ENCODE results near the gene RNU6-7. TPM values are rescaled to one million over a fixed set of nuclear protein-coding genes. Genes with fewer than 3 reads are reported as not detected.

Gene RNU6-7
- total and polyA plus RNA-seq, 2 of the 13 experiments (the other 11 are each of a cell fraction or from before 2014, with no cell fraction given): under 0.01 TPM; not detected in 1

- TF ChIP-seq ZNF646 (CRISPR knock-in tag; IDR thresholded peaks at IDR 0.05) (peak; percentile 75), ZNF224 (CRISPR knock-in tag; IDR thresholded peaks at IDR 0.05) (0 out of 2 replicates have a peak, but pooled peaks have one; percentile 78), ZKSCAN1 (IDR thresholded peaks at IDR 0.05; ENCODE audit: low read length) (0 out of 2 replicates have a peak, but pooled peaks have one; percentile 8), SMAD9 (CRISPR knock-in tag; IDR thresholded peaks at IDR 0.05) (peak; percentile 82), ISX (CRISPR knock-in tag; conservative IDR thresholded peaks at IDR 0.05) (peak; percentile 97), ZNF558 (CRISPR knock-in tag; IDR thresholded peaks at IDR 0.05; ENCODE audit: borderline replicate concordance) (peak; percentile 42; the same call in 1 of the 2 replicates), SOX13 (IDR thresholded peaks at IDR 0.05) (0 out of 2 replicates have a peak, but pooled peaks have one; percentile 44), SOX13 (CRISPR knock-in tag; conservative IDR thresholded peaks at IDR 0.05 in 1 of 2, IDR thresholded peaks at IDR 0.05 in 1 of 2) (peak; percentile 12 to 52; a peak in 2 of 4 replicates), TCF7 (IDR thresholded peaks at IDR 0.05; ENCODE audit: low read depth) (0 out of 2 replicates have a peak, but pooled peaks have one; percentile 42), SCMH1 (CRISPR knock-in tag; IDR thresholded peaks at IDR 0.05; ENCODE audit: borderline replicate concordance) (no peak), ZNF12 (CRISPR knock-in tag; IDR thresholded peaks at IDR 0.05) (peak; percentile 90), ZNF891 (CRISPR knock-in tag; IDR thresholded peaks at IDR 0.05) (no peak), ZBTB1 (CRISPR knock-in tag; IDR thresholded peaks at IDR 0.05; ENCODE audit: borderline replicate concordance) (no peak; the same call in 1 of the 2 replicates)
Observed at GRCh38 chr14:32202998-32203882, 1.4 kb downstream of the RNU6-7 start, which contains the start of gene RNU6-8 (continued).
